Measurements from ENCODE around the gene RGS3.

DNA sequence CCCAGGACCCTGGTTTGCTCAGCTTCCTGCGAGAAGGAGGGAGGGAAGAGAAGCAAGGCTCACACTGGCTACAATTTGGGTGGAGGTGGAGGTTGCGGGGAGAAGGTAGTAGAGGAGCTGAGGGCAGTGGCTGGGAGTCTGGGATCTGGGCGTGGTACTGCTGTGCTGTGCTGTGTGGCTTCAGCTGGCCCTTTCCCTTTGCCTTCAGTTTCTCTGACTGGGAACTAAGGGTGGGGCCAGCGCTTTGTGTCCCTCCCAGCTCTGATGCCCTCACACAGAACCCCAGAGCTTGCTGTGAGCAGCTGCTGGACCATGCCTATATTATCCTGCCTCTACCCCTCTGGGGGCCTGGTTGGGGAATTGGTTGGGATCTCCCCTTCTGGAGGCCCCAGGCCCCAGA, 60.9 kb downstream of the RGS3 start:
- no peak for TF ChIP-seq POLR2A (IDR thresholded peaks at IDR 0.05)
- TF ChIP-seq, protein P1, sequence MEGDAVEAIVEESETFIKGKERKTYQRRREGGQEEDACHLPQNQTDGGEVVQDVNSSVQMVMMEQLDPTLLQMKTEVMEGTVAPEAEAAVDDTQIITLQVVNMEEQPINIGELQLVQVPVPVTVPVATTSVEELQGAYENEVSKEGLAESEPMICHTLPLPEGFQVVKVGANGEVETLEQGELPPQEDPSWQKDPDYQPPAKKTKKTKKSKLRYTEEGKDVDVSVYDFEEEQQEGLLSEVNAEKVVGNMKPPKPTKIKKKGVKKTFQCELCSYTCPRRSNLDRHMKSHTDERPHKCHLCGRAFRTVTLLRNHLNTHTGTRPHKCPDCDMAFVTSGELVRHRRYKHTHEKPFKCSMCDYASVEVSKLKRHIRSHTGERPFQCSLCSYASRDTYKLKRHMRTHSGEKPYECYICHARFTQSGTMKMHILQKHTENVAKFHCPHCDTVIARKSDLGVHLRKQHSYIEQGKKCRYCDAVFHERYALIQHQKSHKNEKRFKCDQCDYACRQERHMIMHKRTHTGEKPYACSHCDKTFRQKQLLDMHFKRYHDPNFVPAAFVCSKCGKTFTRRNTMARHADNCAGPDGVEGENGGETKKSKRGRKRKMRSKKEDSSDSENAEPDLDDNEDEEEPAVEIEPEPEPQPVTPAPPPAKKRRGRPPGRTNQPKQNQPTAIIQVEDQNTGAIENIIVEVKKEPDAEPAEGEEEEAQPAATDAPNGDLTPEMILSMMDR (IDR thresholded peaks at IDR 0.05): no peak
